Nephron (organoid): ENCODE measurements around the gene MYDGF.

Experiments used
- H3K27ac Mint-ChIP-seq, 3 experiments: 2 replicates each; pipeline ENCODE4 v1.8.0; 2020; ENCODE audit warnings: mixed read lengths in 3 of 3, mild to moderate bottlenecking in 2 of 3, moderate library complexity in 1 of 3
- H3K27me3 Mint-ChIP-seq: 2 replicates; pipeline ENCODE4 v1.8.0; 2021; ENCODE audit warnings: low read depth, mild to moderate bottlenecking, moderate library complexity, mixed read lengths
- H3K36me3 Mint-ChIP-seq: 2 replicates; pipeline ENCODE4 v1.8.0; 2020; ENCODE audit warnings: low read depth, mixed read lengths
- H3K4me1 Mint-ChIP-seq: 2 replicates; pipeline ENCODE4 v1.8.0; 2020; ENCODE audit warnings: mixed read lengths
- H3K4me3 Mint-ChIP-seq, 3 experiments: 2 replicates each; pipeline ENCODE4 v1.8.0; 2020; ENCODE audit warnings: mild to moderate bottlenecking in 3 of 3, mixed read lengths in 3 of 3, moderate library complexity in 2 of 3
- H3K9me3 Mint-ChIP-seq: 2 replicates; pipeline ENCODE4 v1.8.0; 2020; ENCODE audit warnings: mixed read lengths
- CTCF ChIP-seq, 3 experiments: fragments of 200-600 bp; sonication (generic); IDR thresholded peaks; one replicate each; pipeline ENCODE4 v1.5.0; 2021; ENCODE audit warnings: antibody characterized with exemption in 3 of 3; ENCODE audit not compliant: unreplicated experiment in 3 of 3

Gene MYDGF

GRCh38 chr19:4702764-4703163, 32.6 kb upstream of the MYDGF start:
- H3K27ac Mint-ChIP-seq = no peak overlapping the region
- H3K4me3 Mint-ChIP-seq = no peak overlapping the region
- H3K27me3 Mint-ChIP-seq = no peaks in the 10 kb centered on the region
- H3K9me3 Mint-ChIP-seq = no peaks in the 10 kb centered on the region
- H3K4me1 Mint-ChIP-seq = no peaks in the 10 kb centered on the region
- H3K36me3 Mint-ChIP-seq = peaks cover 42% of the 10 kb centered on the region
- TF ChIP-seq CTCF (IDR thresholded peaks at IDR 0.05; ENCODE audit: unreplicated experiment in 3 of 3) = no peak

GRCh38 chr19:4701557-4701956, 31.4 kb upstream of the MYDGF start:
- Mint-ChIP-seq H3K4me3 (no peak overlapping the region), H3K27me3 (no peaks in the 10 kb centered on the region), H3K36me3 (peaks cover 50% of the 10 kb centered on the region), H3K9me3 (no peaks in the 10 kb centered on the region), H3K27ac (no peak overlapping the region), H3K4me1 (no peaks in the 10 kb centered on the region)
- TF ChIP-seq CTCF (IDR thresholded peaks at IDR 0.05; ENCODE audit: unreplicated experiment in 3 of 3) = no peak

- Mint-ChIP-seq H3K27ac (no peak overlapping the region), H3K4me3 (no peak overlapping the region), H3K4me1 (no peaks in the 10 kb centered on the region), H3K27me3 (no peaks in the 10 kb centered on the region), H3K36me3 (peaks cover 53% of the 10 kb centered on the region), H3K9me3 (no peaks in the 10 kb centered on the region)
- TF ChIP-seq CTCF (IDR thresholded peaks at IDR 0.05; ENCODE audit: unreplicated experiment in 3 of 3) = no peak
Observed at GRCh38 chr19:4700693-4700970, 30.5 kb upstream of the MYDGF start.

GRCh38 chr19:4699826-4700692, 29.9 kb upstream of the MYDGF start:
- no peaks in the 10 kb centered on the region for H3K4me1 Mint-ChIP-seq
- H3K9me3 Mint-ChIP-seq = no peaks in the 10 kb centered on the region
- peaks cover 48% of the 10 kb centered on the region for H3K36me3 Mint-ChIP-seq
- no peaks in the 10 kb centered on the region for H3K27me3 Mint-ChIP-seq
- TF ChIP-seq CTCF (IDR thresholded peaks at IDR 0.05; ENCODE audit: unreplicated experiment in 3 of 3) = no peak
- no peak overlapping the region for H3K27ac Mint-ChIP-seq
- no peak overlapping the region for H3K4me3 Mint-ChIP-seq

- TF ChIP-seq CTCF (IDR thresholded peaks at IDR 0.05; ENCODE audit: unreplicated experiment in 3 of 3) = no peak
Observed at GRCh38 chr19:4697304-4697703, 27.2 kb upstream of the MYDGF start.

GRCh38 chr19:4695224-4695731, 25.1 kb upstream of the MYDGF start:
- H3K4me1 Mint-ChIP-seq = peaks cover 4% of the 10 kb centered on the region
- peaks cover 53% of the 10 kb centered on the region for H3K36me3 Mint-ChIP-seq
- no peak for TF ChIP-seq CTCF (IDR thresholded peaks at IDR 0.05; ENCODE audit: unreplicated experiment in 3 of 3)
- H3K27me3 Mint-ChIP-seq = no peaks in the 10 kb centered on the region
- no peak overlapping the region for H3K27ac Mint-ChIP-seq
- no peak overlapping the region for H3K4me3 Mint-ChIP-seq
- no peaks in the 10 kb centered on the region for H3K9me3 Mint-ChIP-seq

More at GRCh38 chr19:4697304-4697703, 27.2 kb upstream of the MYDGF start:
- H3K27ac Mint-ChIP-seq = no peak overlapping the region
- no peaks in the 10 kb centered on the region for H3K27me3 Mint-ChIP-seq
- H3K4me3 Mint-ChIP-seq = no peak overlapping the region
- peaks cover 4% of the 10 kb centered on the region for H3K4me1 Mint-ChIP-seq
- peaks cover 62% of the 10 kb centered on the region for H3K36me3 Mint-ChIP-seq
- no peaks in the 10 kb centered on the region for H3K9me3 Mint-ChIP-seq
